Stimulated activated effector memory CD8-positive, alpha-beta T cell treated with anti-CD3 and anti-CD28 coated beads, Interleukin-12 subunit alpha, Interleukin-12 subunit beta, amount 100 ng/mL, for 72 hours (primary cell): ENCODE measurements around the gene TYW1B.
"Not testable (repeated sequence)": the region's sequence is repeated elsewhere in the genome, so short reads cannot be mapped to it uniquely, and the experiment has no call there.

ENCODE experiments used
- ATAC-seq: fragments of 150-1000 bp; cut with Tn5 transposase; 2 replicates; pipeline ENCODE4 v1.10.0; 2021
- DNase-seq, 2 donors: peaks; one replicate each; pipeline ENCODE4 v3.0.0; 2021 to 2022; ENCODE audit warnings: low spot score in 2 of 2
- H3K27ac Mint-ChIP-seq: one replicate; pipeline ENCODE4 v1.8.0; 2022; ENCODE audit warnings: mild to moderate bottlenecking, mixed read lengths
- H3K36me3 Mint-ChIP-seq: one replicate; pipeline ENCODE4 v1.8.0; 2022; ENCODE audit warnings: mild to moderate bottlenecking, mixed read lengths
- H3K4me1 Mint-ChIP-seq: one replicate; pipeline ENCODE4 v1.8.0; 2022; ENCODE audit warnings: mixed read lengths
- H3K4me3 Mint-ChIP-seq: one replicate; pipeline ENCODE4 v1.8.0; 2022; ENCODE audit warnings: mild to moderate bottlenecking, mixed read lengths
- H3K9me3 Mint-ChIP-seq: one replicate; pipeline ENCODE4 v1.8.0; 2022; ENCODE audit warnings: mixed read lengths

TYW1B gene

GRCh38 chr7:72829291-72829686, 1.3 kb upstream of the TYW1B start:
- Mint-ChIP-seq H3K27ac (peak overlapping the region; percentile 97), H3K4me3 (peak overlapping the region; percentile 91), H3K4me1 (peaks cover 24% of the 10 kb centered on the region), H3K36me3 (peaks cover 59% of the 10 kb centered on the region)
- peak; percentile 74 for ATAC-seq
- DNase-seq, result peak; percentile 86 to 99
- not testable (repeated sequence) for H3K9me3 Mint-ChIP-seq

- H3K27ac Mint-ChIP-seq, H3K9me3 Mint-ChIP-seq, H3K4me3 Mint-ChIP-seq, H3K36me3 Mint-ChIP-seq, H3K4me1 Mint-ChIP-seq, ATAC-seq, DNase-seq: not testable (repeated sequence)
These were observed 4.0 kb downstream of the TYW1B start for GRCh38 chr7:72823765-72824732.

DNA sequence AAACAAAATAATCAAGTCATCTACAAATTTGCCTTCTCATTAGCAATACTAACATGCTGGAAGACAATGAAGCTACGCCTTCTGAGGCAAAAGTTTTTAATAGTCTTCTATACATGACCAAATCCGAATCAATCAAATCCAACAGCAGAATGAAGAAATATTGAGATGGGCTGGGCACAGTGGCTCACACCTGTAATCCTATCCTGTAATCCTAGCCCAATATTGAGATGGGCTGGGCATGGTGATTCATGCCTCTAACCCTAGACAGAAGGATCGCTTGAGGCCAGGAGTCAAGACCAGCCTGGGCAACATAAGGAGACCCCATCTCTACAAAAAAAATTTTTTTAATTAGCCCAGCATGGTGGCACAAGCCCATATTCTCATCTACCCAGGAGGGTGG, 5.5 kb downstream of the TYW1B start:
- ATAC-seq, H3K4me3 Mint-ChIP-seq, H3K36me3 Mint-ChIP-seq, H3K27ac Mint-ChIP-seq, DNase-seq, H3K4me1 Mint-ChIP-seq, H3K9me3 Mint-ChIP-seq: not testable (repeated sequence)

DNA sequence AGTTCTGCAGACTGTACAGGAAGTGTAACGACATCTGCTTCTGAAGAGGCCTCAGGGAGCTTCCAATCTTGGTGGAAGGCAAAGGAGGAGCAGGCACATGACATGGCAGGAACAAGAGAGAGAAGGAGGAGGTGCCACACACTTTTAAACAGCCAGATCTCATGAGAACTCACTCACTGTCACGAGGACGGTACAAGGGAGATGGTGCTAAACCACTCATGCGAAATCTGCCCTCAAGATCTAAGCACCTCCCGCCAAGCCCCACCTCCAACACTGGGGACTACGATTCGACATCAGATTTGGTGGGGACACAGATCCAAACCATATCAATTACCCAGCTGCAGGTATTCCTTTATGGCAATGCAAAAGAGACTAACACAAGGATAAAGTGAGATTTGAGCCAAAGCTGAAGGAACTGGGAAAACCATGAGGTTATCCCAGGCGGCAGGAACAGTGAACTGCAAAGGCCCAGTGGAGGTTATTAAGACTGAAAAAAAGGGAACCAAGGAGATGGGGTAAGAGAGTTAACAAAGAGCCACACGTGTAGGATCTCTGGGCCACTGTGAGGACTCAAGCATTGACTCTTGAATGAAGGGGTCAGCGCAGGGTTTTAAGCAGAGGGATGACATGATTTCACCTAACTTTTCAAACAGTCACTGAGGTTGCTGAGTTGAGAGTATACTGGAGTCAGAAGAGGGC, 9.2 kb downstream of the TYW1B start:
- H3K27ac Mint-ChIP-seq, result peak overlapping the region; percentile 39
- H3K36me3 Mint-ChIP-seq, result peaks cover 32% of the 10 kb centered on the region
- not testable (repeated sequence) for H3K4me3 Mint-ChIP-seq, DNase-seq, H3K9me3 Mint-ChIP-seq
- peak; percentile 44 for ATAC-seq
- H3K4me1 Mint-ChIP-seq, result peaks cover 12% of the 10 kb centered on the region

GRCh38 chr7:72817661-72818060, 10.3 kb downstream of the TYW1B start:
- peak overlapping the region; percentile 39 for H3K27ac Mint-ChIP-seq
- peaks cover 43% of the 10 kb centered on the region for H3K36me3 Mint-ChIP-seq
- peaks cover 12% of the 10 kb centered on the region for H3K4me1 Mint-ChIP-seq
- DNase-seq, ATAC-seq, H3K9me3 Mint-ChIP-seq, H3K4me3 Mint-ChIP-seq: not testable (repeated sequence)

DNA sequence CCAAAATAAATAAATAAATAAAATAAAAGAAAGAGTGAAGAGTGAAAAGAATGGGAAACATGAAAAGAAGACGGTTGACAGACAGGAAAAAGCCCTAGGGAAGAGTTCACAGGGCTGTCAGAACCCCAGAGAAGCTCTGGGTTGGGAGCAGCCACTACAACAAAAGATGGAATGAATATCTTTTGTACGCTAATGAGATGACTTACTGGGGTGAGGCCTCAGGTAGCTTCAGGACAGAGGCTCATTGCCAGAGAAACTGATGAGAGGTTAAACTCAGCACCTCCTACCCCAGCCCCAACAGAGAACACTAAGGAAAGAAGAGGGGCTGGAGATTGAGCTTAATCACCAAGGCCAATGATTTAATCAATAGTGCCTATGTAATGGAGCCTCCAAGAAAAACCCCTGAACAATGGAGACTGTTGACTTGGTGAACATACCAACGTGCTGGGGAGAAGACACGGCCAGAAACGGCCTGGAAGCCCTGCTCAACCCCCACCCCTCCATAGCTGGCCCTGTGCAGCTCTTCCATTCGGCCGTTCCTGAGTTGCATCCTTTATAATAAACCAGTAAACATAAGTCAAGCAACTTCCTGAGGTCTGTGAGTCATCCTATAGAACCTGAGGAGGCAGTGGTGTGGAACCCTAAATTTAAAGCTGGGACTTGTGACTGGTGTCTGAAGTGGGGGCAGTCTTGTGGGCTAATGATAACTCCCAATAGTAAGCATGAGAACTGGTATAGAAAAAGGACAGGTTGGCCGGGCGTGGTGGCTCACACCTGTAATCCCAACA, 11.4 kb downstream of the TYW1B start:
- not testable (repeated sequence) for H3K9me3 Mint-ChIP-seq, DNase-seq, ATAC-seq, H3K4me3 Mint-ChIP-seq, H3K27ac Mint-ChIP-seq
- Mint-ChIP-seq H3K4me1 (peaks cover 12% of the 10 kb centered on the region), H3K36me3 (peaks cover 54% of the 10 kb centered on the region)

DNA sequence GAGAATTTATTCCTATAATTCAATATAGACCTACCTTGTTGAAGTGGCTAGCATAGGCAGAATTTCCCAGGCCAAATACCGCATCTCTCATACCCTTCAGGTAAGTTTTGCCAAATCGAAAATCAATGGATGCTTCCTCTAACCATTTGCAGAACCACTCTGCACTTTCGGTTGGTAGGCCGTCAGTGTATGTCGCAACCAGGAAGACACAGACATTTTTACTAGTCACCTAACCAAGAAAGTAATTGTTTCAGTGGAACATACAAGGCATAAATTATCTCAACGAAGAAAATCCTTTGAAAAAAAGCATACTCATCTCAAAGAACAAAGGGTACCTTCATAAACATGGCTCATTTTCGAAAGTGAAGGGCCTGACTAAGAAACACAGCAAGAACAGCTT, 17.6 kb downstream of the TYW1B start:
- peaks cover 91% of the 10 kb centered on the region for H3K36me3 Mint-ChIP-seq
- H3K27ac Mint-ChIP-seq, H3K4me1 Mint-ChIP-seq, ATAC-seq, H3K9me3 Mint-ChIP-seq, DNase-seq, H3K4me3 Mint-ChIP-seq: not testable (repeated sequence)

DNA sequence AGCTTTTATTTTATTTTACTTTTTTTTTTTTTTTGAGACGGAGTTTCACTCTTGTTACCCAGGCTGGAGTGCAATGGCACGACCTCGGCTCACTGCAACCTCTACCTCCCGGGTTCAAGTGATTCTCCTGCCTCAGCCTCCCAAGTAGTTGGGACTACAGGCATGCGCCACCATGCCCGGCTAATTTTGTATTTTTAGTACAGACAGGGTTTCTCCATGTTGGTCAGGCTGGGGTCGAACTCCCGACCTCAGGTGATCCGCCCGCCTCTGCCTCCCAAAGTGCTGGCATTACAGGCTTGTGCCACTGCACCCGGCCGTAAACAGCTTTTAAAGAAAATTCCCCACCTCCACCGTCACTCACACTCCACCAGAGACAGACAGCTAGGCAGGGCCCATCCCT, 19.5 kb downstream of the TYW1B start:
- H3K36me3 Mint-ChIP-seq, result peaks cover 77% of the 10 kb centered on the region
- H3K4me3 Mint-ChIP-seq, H3K9me3 Mint-ChIP-seq, H3K4me1 Mint-ChIP-seq, DNase-seq, ATAC-seq, H3K27ac Mint-ChIP-seq: not testable (repeated sequence)

DNA sequence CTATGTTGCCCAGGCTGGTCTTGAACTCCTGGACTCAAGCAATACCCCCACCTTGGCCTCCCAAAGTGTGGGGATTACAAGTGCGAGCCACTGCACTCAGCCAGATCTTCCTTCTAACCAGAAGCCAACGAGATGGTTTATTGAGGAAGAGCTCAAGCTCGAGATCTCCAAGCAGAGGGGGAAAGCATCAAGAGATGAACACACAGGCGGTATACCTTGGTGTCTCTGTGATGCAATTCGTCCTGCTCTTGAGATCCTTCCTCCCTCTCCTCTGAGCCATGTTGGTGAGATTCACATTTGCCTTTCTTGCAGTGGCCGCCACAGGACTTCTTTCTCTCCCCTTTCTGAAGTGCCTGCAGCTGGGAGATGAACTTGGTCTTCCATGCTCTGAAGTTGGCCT, 21.1 kb downstream of the TYW1B start:
- not testable (repeated sequence) for H3K4me1 Mint-ChIP-seq, ATAC-seq, H3K27ac Mint-ChIP-seq, H3K9me3 Mint-ChIP-seq, DNase-seq, H3K4me3 Mint-ChIP-seq
- peaks cover 68% of the 10 kb centered on the region for H3K36me3 Mint-ChIP-seq

DNA sequence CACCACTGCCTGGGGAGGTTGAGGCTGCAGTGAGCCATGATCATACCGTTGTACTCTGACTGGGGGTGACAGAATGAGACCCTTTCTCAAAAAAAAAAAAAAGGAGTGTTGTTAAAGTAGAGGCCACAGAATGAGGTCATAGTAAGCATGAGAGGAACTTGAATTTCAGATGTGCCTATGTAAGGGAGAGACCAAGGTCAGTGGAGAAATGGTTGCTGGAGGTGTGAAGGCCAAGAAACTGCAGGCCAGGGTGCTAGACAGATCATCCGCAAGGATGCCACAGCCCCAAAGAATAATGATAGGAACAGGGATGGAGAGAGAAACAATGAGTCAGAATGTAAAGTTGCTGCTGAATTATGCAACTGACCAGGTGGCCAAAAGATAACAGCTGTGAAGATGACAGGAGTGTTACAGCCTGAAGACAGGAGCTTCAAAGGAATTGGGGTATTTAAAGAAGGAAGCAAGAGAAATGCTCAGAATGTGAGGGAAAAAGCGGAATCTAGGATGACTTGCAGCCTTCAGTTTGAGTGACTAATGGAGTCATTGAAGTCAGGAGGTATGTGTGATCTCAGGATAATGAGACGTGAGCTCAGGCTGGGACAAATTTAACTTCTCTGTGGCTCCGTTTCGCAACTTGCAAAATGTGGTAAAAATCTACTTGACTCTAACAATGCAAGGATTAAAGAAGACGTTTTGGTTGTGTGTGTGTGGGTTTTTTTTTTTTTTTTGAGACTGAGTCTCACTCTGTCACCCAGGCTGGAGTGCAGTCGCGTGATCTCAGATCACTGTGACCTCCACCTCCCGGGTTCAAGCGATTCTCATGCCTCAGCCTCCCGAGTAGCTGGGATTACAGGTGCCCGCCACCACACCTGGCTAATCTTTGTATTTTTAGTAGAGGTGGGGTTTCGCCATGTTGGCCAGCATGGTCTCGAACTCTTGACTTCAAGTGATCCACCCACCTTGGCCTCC, 22.2 kb downstream of the TYW1B start:
- H3K27ac Mint-ChIP-seq, result no peak overlapping the region
- H3K4me1 Mint-ChIP-seq, result no peaks in the 10 kb centered on the region
- ATAC-seq (no peak), DNase-seq (no peak)
- H3K4me3 Mint-ChIP-seq, result no peak overlapping the region
- peaks cover 65% of the 10 kb centered on the region for H3K36me3 Mint-ChIP-seq
- no peaks in the 10 kb centered on the region for H3K9me3 Mint-ChIP-seq

DNA sequence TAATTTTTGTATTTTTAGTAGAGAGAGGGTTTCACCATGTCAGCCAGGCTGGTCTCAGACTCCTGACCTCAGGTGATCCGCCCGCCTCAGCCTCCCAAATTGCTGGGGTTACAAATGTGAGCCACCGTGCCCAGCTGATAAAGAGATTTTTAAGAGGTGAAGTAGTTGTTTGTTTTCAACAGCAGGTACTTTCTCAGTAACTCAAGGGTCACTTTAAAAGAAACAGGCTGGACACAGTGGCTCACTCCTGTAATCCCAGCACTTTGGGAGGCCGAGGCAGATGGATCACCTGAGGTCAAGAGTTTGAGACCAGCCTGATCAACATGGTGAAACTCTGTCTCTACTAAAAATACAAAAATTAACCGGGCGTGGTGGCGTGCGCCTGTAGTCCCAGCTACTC, 24.2 kb downstream of the TYW1B start:
- H3K36me3 Mint-ChIP-seq, result peaks cover 57% of the 10 kb centered on the region
- H3K27ac Mint-ChIP-seq, H3K4me1 Mint-ChIP-seq, H3K4me3 Mint-ChIP-seq, H3K9me3 Mint-ChIP-seq, DNase-seq, ATAC-seq: not testable (repeated sequence)

DNA sequence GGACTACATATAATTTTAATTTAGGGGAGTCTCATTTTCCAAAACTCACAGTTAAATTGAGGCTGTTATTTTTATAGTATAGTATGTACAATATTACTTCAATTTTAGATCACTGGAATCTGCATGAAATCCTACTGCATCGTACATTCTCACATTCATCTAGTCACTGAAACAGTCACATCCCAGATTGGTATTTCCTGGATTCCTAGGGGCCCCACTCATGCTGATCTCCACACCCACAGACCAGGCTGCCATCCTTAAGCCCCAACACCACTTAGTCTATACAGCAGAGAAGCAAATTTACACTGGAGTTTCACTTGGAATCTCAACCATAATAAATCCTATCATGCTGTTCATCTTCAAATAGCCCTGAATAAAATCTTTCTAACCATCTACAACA, 26.4 kb downstream of the TYW1B start:
- H3K9me3 Mint-ChIP-seq, DNase-seq, H3K4me3 Mint-ChIP-seq: not testable (repeated sequence)

GRCh38 chr7:72795401-72795800, 32.6 kb downstream of the TYW1B start:
- H3K4me3 Mint-ChIP-seq, H3K4me1 Mint-ChIP-seq, H3K27ac Mint-ChIP-seq, H3K9me3 Mint-ChIP-seq, DNase-seq: not testable (repeated sequence)
- ATAC-seq, result peak; percentile 57
- peaks cover 29% of the 10 kb centered on the region for H3K36me3 Mint-ChIP-seq

More for the DNA sequence above, 26.4 kb downstream of the TYW1B start:
- peaks cover 46% of the 10 kb centered on the region for H3K36me3 Mint-ChIP-seq
- not testable (repeated sequence) for H3K4me1 Mint-ChIP-seq, ATAC-seq, H3K27ac Mint-ChIP-seq

GRCh38 chr7:72793791-72794190, 34.2 kb downstream of the TYW1B start:
- H3K9me3 Mint-ChIP-seq, result no peaks in the 10 kb centered on the region
- H3K36me3 Mint-ChIP-seq, result peaks cover 24% of the 10 kb centered on the region
- no peak for ATAC-seq
- H3K4me1 Mint-ChIP-seq, result no peaks in the 10 kb centered on the region
- DNase-seq, result no peak
- H3K27ac Mint-ChIP-seq, result no peak overlapping the region
- no peak overlapping the region for H3K4me3 Mint-ChIP-seq
